Measurements from ENCODE around the gene RNF207. TPM values are rescaled to one million over a fixed set of nuclear protein-coding genes. Genes with fewer than 3 reads are reported as not detected.

The RNF207 gene
- total and polyA plus RNA-seq, 4 donors: 8.0 to 14.4 (median 12.3) TPM

DNA sequence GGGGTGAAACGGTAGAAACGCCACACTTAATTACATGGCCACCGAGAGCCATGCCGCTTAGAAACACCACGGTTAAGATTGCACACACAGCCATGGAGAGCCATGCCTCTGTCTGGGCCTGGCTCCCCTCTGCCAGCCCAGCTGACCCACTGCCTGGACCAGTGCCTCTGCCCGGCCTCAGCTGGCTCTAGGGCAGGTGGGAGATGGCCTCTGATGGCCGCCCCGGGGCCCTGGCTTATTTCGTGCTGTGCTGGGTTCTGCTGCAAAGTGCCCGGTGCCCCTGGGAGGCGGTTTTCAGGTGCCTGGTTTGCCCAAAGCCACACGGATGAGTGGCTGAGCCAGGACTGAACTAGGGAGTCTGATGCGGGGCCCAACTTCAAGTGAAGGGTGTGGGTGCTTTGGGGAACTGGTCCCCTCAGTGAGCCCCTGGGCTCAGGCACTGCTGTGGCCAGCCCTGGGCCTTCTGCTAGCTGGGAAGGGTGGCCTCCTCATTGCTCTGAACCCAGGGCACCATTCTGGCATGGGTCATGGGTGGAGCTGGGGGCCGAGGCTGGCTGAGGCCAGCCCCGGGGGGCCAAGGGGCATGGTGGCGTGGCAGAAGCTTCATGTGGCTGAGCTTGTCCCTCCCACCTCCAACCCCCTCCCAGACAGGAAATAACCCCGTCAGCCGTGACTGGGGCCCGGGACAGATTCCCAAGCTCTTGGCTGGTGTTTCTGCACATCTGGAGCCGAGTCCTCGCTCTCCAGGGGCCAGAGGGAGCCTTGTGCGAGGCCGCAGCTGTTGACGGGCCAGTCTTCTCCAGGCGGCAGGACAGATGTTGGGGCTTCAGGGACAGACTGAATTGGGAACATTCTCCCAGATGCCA, 56.9 kb downstream of the RNF207 start:
- DNase-seq (peak; percentile 94 to 95 (median 94)), ATAC-seq (ENCODE audit: insufficient read depth, low FRiP score) (no peak)
- H3K9ac ChIP-seq (ENCODE audit: insufficient read depth in 1 of 2, low read length in 2 of 2): no peak overlapping the region
- H3K36me3 ChIP-seq (ENCODE audit: control insufficient read depth in 4 of 4, insufficient read depth in 4 of 4, low read length in 4 of 4): no peaks in the 10 kb centered on the region
- H3K27me3 ChIP-seq (ENCODE audit: control insufficient read depth in 3 of 3, insufficient read depth in 3 of 3, low read length in 2 of 3): peaks cover 0 to 4% (median 0%) of the 10 kb centered on the region in 3 donors
- H3K27ac ChIP-seq (ENCODE audit: low read depth in 1 of 2, low read length in 1 of 2): peak overlapping the region in 1 of 2 donors; percentile 2
- H3K4me1 ChIP-seq (ENCODE audit: control insufficient read depth in 5 of 5, insufficient read depth in 5 of 5, low read length in 5 of 5): peaks cover 0 to 70% (median 43%) of the 10 kb centered on the region in 5 donors
- TF ChIP-seq, protein P1, sequence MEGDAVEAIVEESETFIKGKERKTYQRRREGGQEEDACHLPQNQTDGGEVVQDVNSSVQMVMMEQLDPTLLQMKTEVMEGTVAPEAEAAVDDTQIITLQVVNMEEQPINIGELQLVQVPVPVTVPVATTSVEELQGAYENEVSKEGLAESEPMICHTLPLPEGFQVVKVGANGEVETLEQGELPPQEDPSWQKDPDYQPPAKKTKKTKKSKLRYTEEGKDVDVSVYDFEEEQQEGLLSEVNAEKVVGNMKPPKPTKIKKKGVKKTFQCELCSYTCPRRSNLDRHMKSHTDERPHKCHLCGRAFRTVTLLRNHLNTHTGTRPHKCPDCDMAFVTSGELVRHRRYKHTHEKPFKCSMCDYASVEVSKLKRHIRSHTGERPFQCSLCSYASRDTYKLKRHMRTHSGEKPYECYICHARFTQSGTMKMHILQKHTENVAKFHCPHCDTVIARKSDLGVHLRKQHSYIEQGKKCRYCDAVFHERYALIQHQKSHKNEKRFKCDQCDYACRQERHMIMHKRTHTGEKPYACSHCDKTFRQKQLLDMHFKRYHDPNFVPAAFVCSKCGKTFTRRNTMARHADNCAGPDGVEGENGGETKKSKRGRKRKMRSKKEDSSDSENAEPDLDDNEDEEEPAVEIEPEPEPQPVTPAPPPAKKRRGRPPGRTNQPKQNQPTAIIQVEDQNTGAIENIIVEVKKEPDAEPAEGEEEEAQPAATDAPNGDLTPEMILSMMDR (IDR thresholded peaks at IDR 0.05; ENCODE audit: control extremely low read depth, extremely low read depth): no peak
- 73% methylated on average over 24 to 25 of the region's 25 CpGs for WGBS, 2 donors
- H3K9me3 ChIP-seq (ENCODE audit: control insufficient read depth in 4 of 4, insufficient read depth in 3 of 4, low read length in 3 of 4): no peaks in the 10 kb centered on the region
- no peak overlapping the region for H3K4me3 ChIP-seq

DNA sequence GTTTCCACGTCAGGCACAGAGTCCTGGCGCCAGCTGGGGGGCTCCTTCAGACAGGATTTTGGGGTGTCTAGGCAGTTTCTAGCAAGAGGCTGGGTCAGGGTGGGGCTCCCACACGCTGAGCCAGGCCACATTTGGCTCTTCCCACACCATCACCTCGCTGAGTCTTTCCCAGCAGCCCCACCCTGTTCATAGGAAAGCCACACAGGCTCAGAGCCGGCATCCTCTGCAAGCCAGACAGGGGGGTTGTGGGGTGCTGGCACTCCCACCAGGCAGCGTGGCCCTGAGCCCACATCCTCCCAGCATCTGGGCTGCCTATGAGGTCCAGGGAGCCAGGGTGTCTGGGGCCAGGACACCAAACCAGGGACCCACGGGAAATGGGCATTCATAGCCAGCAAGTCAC, 57.8 kb downstream of the RNF207 start:
- H3K9ac ChIP-seq (ENCODE audit: insufficient read depth in 1 of 2, low read length in 2 of 2): no peak overlapping the region
- no peaks in the 10 kb centered on the region for H3K36me3 ChIP-seq (ENCODE audit: control insufficient read depth in 4 of 4, insufficient read depth in 4 of 4, low read length in 4 of 4)
- H3K4me1 ChIP-seq (ENCODE audit: control insufficient read depth in 5 of 5, insufficient read depth in 5 of 5, low read length in 5 of 5): peaks cover 0 to 70% (median 43%) of the 10 kb centered on the region in 5 donors
- H3K4me3 ChIP-seq: no peak overlapping the region
- ATAC-seq (ENCODE audit: insufficient read depth, low FRiP score) (no peak), DNase-seq (no peak)
- peaks cover 0 to 4% (median 0%) of the 10 kb centered on the region in 3 donors for H3K27me3 ChIP-seq (ENCODE audit: control insufficient read depth in 3 of 3, insufficient read depth in 3 of 3, low read length in 2 of 3)
- no peaks in the 10 kb centered on the region for H3K9me3 ChIP-seq (ENCODE audit: control insufficient read depth in 4 of 4, insufficient read depth in 3 of 4, low read length in 3 of 4)
- 76 to 78% methylated on average over 7 of the region's 7 CpGs for WGBS, 2 donors
- peak overlapping the region in 1 of 2 donors; percentile 9 for H3K27ac ChIP-seq (ENCODE audit: low read depth in 1 of 2, low read length in 1 of 2)
- TF ChIP-seq, protein P1 (IDR thresholded peaks at IDR 0.05; ENCODE audit: control extremely low read depth, extremely low read depth): no peak

DNA sequence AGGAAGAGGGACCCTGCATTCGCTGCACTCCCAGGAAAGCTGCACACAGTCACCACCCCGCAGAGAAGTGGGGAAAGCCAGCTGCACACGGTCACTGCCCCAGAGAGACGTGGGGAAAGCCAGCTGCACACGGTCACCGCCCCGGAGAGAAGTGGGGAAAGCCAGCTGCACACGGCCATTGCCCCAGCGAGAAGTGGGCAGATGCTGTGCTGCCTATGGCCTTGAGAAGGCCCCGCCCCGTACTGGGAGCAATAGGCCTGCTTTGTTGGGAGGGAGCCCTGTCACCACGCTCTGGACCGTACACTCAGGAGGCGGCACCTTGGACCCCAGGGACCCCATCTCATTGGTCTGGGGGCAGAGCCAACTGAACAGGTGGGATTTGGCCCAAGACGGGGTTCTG, 59.2 kb downstream of the RNF207 start:
- TF ChIP-seq, protein P1 (IDR thresholded peaks at IDR 0.05; ENCODE audit: control extremely low read depth, extremely low read depth): no peak
- H3K9me3 ChIP-seq (ENCODE audit: control insufficient read depth in 4 of 4, insufficient read depth in 3 of 4, low read length in 3 of 4): no peaks in the 10 kb centered on the region
- no peak for DNase-seq
- peaks cover 0 to 74% (median 38%) of the 10 kb centered on the region in 5 donors for H3K4me1 ChIP-seq (ENCODE audit: control insufficient read depth in 5 of 5, insufficient read depth in 5 of 5, low read length in 5 of 5)
- H3K4me3 ChIP-seq: no peak overlapping the region
- no peaks in the 10 kb centered on the region for H3K36me3 ChIP-seq (ENCODE audit: control insufficient read depth in 4 of 4, insufficient read depth in 4 of 4, low read length in 4 of 4)
- ATAC-seq (ENCODE audit: insufficient read depth, low FRiP score): no peak
- H3K9ac ChIP-seq (ENCODE audit: insufficient read depth in 1 of 2, low read length in 2 of 2): no peak overlapping the region
- 85 to 86% methylated on average over 15 of the region's 15 CpGs for WGBS, 2 donors
- H3K27me3 ChIP-seq (ENCODE audit: control insufficient read depth in 3 of 3, insufficient read depth in 3 of 3, low read length in 2 of 3): peaks cover 0 to 4% (median 0%) of the 10 kb centered on the region in 3 donors
- no peak overlapping the region for H3K27ac ChIP-seq (ENCODE audit: low read depth in 1 of 2, low read length in 1 of 2)
